Measurements from ENCODE around the gene DSTN. TPM values are rescaled to one million over a fixed set of nuclear protein-coding genes. Genes with fewer than 3 reads are reported as not detected.

Gene DSTN
- total RNA-seq, 1 donor from 2014 or later, result 326 TPM

- H3K9me3 ChIP-seq, result no peaks in the 10 kb centered on the region
- TF ChIP-seq POLR2A (IDR thresholded peaks at IDR 0.05) (no peak), CTCF (IDR thresholded peaks at IDR 0.05) (no peak), POLR2AphosphoS5 (IDR thresholded peaks at IDR 0.05; ENCODE audit: insufficient read depth in 1 of 2, low read depth in 1 of 2) (no peak)
- H3K36me3 ChIP-seq, result peaks cover 0 to 15% of the 10 kb centered on the region in 2 donors
- no peak for DNase-seq (ENCODE audit: extremely low spot score in 2 of 2)
- peaks cover 49% of the 10 kb centered on the region for H3K4me1 ChIP-seq
- no peak overlapping the region for H3K27ac ChIP-seq
- H3K4me3 ChIP-seq, result no peak overlapping the region
- intact Hi-C loops (cut with DNase I), result no loop called here
- H3K27me3 ChIP-seq, result no peaks in the 10 kb centered on the region
Observed at GRCh38 chr20:17602493-17602892, 32.6 kb downstream of the DSTN start.

- Histone ChIP-seq H3K27ac (no peak overlapping the region), H3K4me1 (peaks cover 44% of the 10 kb centered on the region), H3K36me3 (peaks cover 0 to 15% of the 10 kb centered on the region in 2 donors), H3K4me3 (no peak overlapping the region), H3K9me3 (no peaks in the 10 kb centered on the region), H3K27me3 (no peaks in the 10 kb centered on the region)
- TF ChIP-seq POLR2A (IDR thresholded peaks at IDR 0.05), result no peak
- no peak for TF ChIP-seq POLR2AphosphoS5 (IDR thresholded peaks at IDR 0.05; ENCODE audit: insufficient read depth in 1 of 2, low read depth in 1 of 2)
- TF ChIP-seq CTCF (IDR thresholded peaks at IDR 0.05), result no peak
- no peak for DNase-seq (ENCODE audit: extremely low spot score in 2 of 2)
- intact Hi-C loops (cut with DNase I), result no loop called here
Observed at GRCh38 chr20:17605131-17605660, 35.3 kb downstream of the DSTN start.

GRCh38 chr20:17606001-17606400 lies 36.1 kb downstream of the DSTN start:
- no peak overlapping the region for H3K4me3 ChIP-seq
- no peak for TF ChIP-seq POLR2A (IDR thresholded peaks at IDR 0.05)
- no peak for TF ChIP-seq CTCF (IDR thresholded peaks at IDR 0.05)
- no peak for TF ChIP-seq POLR2AphosphoS5 (IDR thresholded peaks at IDR 0.05; ENCODE audit: insufficient read depth in 1 of 2, low read depth in 1 of 2)
- no peak overlapping the region for H3K27ac ChIP-seq
- DNase-seq (ENCODE audit: extremely low spot score in 2 of 2), result no peak
- H3K27me3 ChIP-seq, result no peaks in the 10 kb centered on the region
- peaks cover 51% of the 10 kb centered on the region for H3K4me1 ChIP-seq
- H3K9me3 ChIP-seq, result no peaks in the 10 kb centered on the region
- H3K36me3 ChIP-seq, result peaks cover 0 to 14% of the 10 kb centered on the region in 2 donors
- intact Hi-C loops (cut with DNase I), result no loop called here

- Histone ChIP-seq H3K4me1 (peaks cover 55% of the 10 kb centered on the region), H3K36me3 (peaks cover 0 to 9% of the 10 kb centered on the region in 2 donors), H3K27me3 (no peaks in the 10 kb centered on the region), H3K9me3 (no peaks in the 10 kb centered on the region), H3K27ac (no peak overlapping the region), H3K4me3 (no peak overlapping the region)
- intact Hi-C loops (cut with DNase I), result no loop called here
- no peak for DNase-seq (ENCODE audit: extremely low spot score in 2 of 2)
- TF ChIP-seq POLR2AphosphoS5 (IDR thresholded peaks at IDR 0.05; ENCODE audit: insufficient read depth in 1 of 2, low read depth in 1 of 2) (no peak), POLR2A (IDR thresholded peaks at IDR 0.05) (no peak), CTCF (IDR thresholded peaks at IDR 0.05) (no peak)
Observed at GRCh38 chr20:17608701-17609497, 39.0 kb downstream of the DSTN start.

GRCh38 chr20:17609811-17610377 lies 40.0 kb downstream of the DSTN start:
- DNase-seq (ENCODE audit: extremely low spot score in 2 of 2), result no peak

More at GRCh38 chr20:17609811-17610377, 40.0 kb downstream of the DSTN start:
- H3K4me3 ChIP-seq, result no peak overlapping the region
- H3K27me3 ChIP-seq, result no peaks in the 10 kb centered on the region
- no peaks in the 10 kb centered on the region for H3K9me3 ChIP-seq
- H3K27ac ChIP-seq, result peak overlapping the region; percentile 66
- no peak for TF ChIP-seq POLR2AphosphoS5 (IDR thresholded peaks at IDR 0.05; ENCODE audit: insufficient read depth in 1 of 2, low read depth in 1 of 2)
- no peak for TF ChIP-seq POLR2A (IDR thresholded peaks at IDR 0.05)
- TF ChIP-seq CTCF (IDR thresholded peaks at IDR 0.05), result no peak
- H3K36me3 ChIP-seq, result peaks cover 0 to 3% of the 10 kb centered on the region in 2 donors
- peaks cover 56% of the 10 kb centered on the region for H3K4me1 ChIP-seq
- intact Hi-C loops (cut with DNase I), result no loop called here
